CD4-positive, alpha-beta T cell (primary cell): ENCODE measurements around the gene ANO2. TPM values are rescaled to one million over a fixed set of nuclear protein-coding genes. Genes with fewer than 3 reads are reported as not detected.

Experiments
- ATAC-seq: fragments of 200-7000 bp; cut with Tn5 transposase; one replicate; pipeline ENCODE4 v1.10.0; 2022; ENCODE audit warnings: mild to moderate bottlenecking; ENCODE audit not compliant: poor library complexity
- CTCF ChIA-PET: fragments of 350-600 bp; sonication (Branson Sonifier 250); formaldehyde crosslinking; loops from one replicate; lab custom pipeline; 2021; ENCODE audit warnings: antibody characterized with exemption, inconsistent platforms; lab: Charles Lee
- POLR2A ChIA-PET: fragments of 350-600 bp; sonication (Branson Sonifier 250); formaldehyde crosslinking; loops from one replicate; lab custom pipeline; 2021; ENCODE audit warnings: antibody characterized with exemption, inconsistent platforms; lab: Charles Lee
- DNase-seq, 14 experiments: peaks; one replicate each; pipeline ENCODE4 v3.0.0-alpha.2; 2013 to 2020; ENCODE audit warnings: mixed read lengths in 2 of 14
- H3K27ac ChIP-seq, 2 donors: one replicate each; pipeline versions ENCODE4 v1.5.1 to v1.7.0; 2013; ENCODE audit warnings: low read length in 2 of 2, low read depth in 1 of 2, mild to moderate bottlenecking in 1 of 2
- H3K27me3 ChIP-seq, 2 experiments: 1 replicate in 1 of 2; 2 replicates in 1 of 2; pipeline versions ENCODE4 v1.6.1 to v1.7.0; 2013; ENCODE audit warnings: low read length in 2 of 2, control low read depth in 1 of 2, mild to moderate bottlenecking in 1 of 2, moderate library complexity in 1 of 2; ENCODE audit not compliant: insufficient read depth in 2 of 2, control insufficient read depth in 1 of 2
- H3K36me3 ChIP-seq: one replicate; pipeline ENCODE4 v1.6.1; 2013; ENCODE audit warnings: low read length, control low read depth; ENCODE audit not compliant: insufficient read depth
- H3K4me1 ChIP-seq: one replicate; pipeline ENCODE4 v1.6.1; 2013; ENCODE audit warnings: low read length, control low read depth; ENCODE audit not compliant: insufficient read depth
- H3K4me3 ChIP-seq: one replicate; pipeline ENCODE4 v1.5.1; 2013; ENCODE audit warnings: mild to moderate bottlenecking, low read length, moderate library complexity
- H3K9me3 ChIP-seq, 2 experiments: 1 replicate in 1 of 2; 2 replicates in 1 of 2; pipeline versions ENCODE4 v1.6.1 to v1.7.0; 2013; ENCODE audit warnings: low read length in 2 of 2, mild to moderate bottlenecking in 2 of 2, control low read depth in 1 of 2, moderate library complexity in 1 of 2; ENCODE audit not compliant: control insufficient read depth in 1 of 2, insufficient read depth in 1 of 2
- H3K27ac Mint-ChIP-seq: one replicate; pipeline ENCODE4 v1.8.0; 2020; ENCODE audit warnings: mixed read lengths
- H3K27me3 Mint-ChIP-seq: one replicate; pipeline ENCODE4 v1.8.0; 2021; ENCODE audit warnings: mixed read lengths
- H3K36me3 Mint-ChIP-seq: one replicate; pipeline ENCODE4 v1.8.0; 2021; ENCODE audit warnings: low read depth, mixed read lengths
- H3K4me1 Mint-ChIP-seq: one replicate; pipeline ENCODE4 v1.8.0; 2021; ENCODE audit warnings: low read depth, mixed read lengths
- H3K4me3 Mint-ChIP-seq: one replicate; pipeline ENCODE4 v1.8.0; 2020; ENCODE audit warnings: mild to moderate bottlenecking, mixed read lengths
- H3K9me3 Mint-ChIP-seq: one replicate; pipeline ENCODE4 v1.8.0; 2020; ENCODE audit warnings: mixed read lengths
- CTCF ChIP-seq: fragments of 200-600 bp; IDR thresholded peaks from one replicate; pipeline ENCODE4 v1.8.0; 2022; ENCODE audit warnings: antibody characterized with exemption, mild to moderate bottlenecking
- intact Hi-C, 2 experiments: fragments of 100-400 bp; cut with DNase I in 1 of 2; cut with micrococcal nuclease in 1 of 2; formaldehyde crosslinking; loops; one replicate each; pipeline versions ENCODE4 v1.15.1 to v1.9.0; 2023 to 2025; cut with DNase I, micrococcal nuclease
- total RNA-seq, 174 experiments: library from RNA in 2 of 174; stranded (reverse) in 2 of 174; gene quantifications; one replicate each; pipeline ENCODE4 v1.2.3 and lab custom pipeline; 2021 to 2026

The ANO2 gene
- total RNA-seq, 2 experiments from 2014 or later: not detected

GRCh38 chr12:5913387-5913786 lies 31.7 kb downstream of the ANO2 start:
- H3K9me3 ChIP-seq: peaks cover 0 to under 1% of the 10 kb centered on the region in 2 experiments
- TF ChIP-seq CTCF: no peak
- CTCF ChIA-PET: no interaction called here
- Mint-ChIP-seq H3K36me3 (no peaks in the 10 kb centered on the region), H3K9me3 (no peaks in the 10 kb centered on the region), H3K4me3 (no peak overlapping the region), H3K27ac (no peak overlapping the region), H3K4me1 (no peaks in the 10 kb centered on the region), H3K27me3 (peaks cover 8% of the 10 kb centered on the region)
- ATAC-seq: no peak
- intact Hi-C loops: no loop called here
- no peak overlapping the region for H3K27ac ChIP-seq
- POLR2A ChIA-PET: no interaction called here
- H3K4me3 ChIP-seq: no peak overlapping the region
- peaks cover 2 to 6% of the 10 kb centered on the region in 2 experiments for H3K27me3 ChIP-seq
- DNase-seq: no peak
- H3K36me3 ChIP-seq: no peaks in the 10 kb centered on the region
- H3K4me1 ChIP-seq: no peaks in the 10 kb centered on the region

GRCh38 chr12:5912437-5913334 lies 32.4 kb downstream of the ANO2 start:
- Histone ChIP-seq H3K36me3 (no peaks in the 10 kb centered on the region), H3K4me1 (no peaks in the 10 kb centered on the region), H3K27ac (no peak overlapping the region), H3K4me3 (no peak overlapping the region), H3K9me3 (peaks cover 0 to 7% of the 10 kb centered on the region in 2 experiments), H3K27me3 (peaks cover 2 to 6% of the 10 kb centered on the region in 2 experiments)
- H3K4me3 Mint-ChIP-seq: no peak overlapping the region
- DNase-seq (no peak), ATAC-seq (no peak)
- H3K27me3 Mint-ChIP-seq: peaks cover 12% of the 10 kb centered on the region
- H3K36me3 Mint-ChIP-seq: no peaks in the 10 kb centered on the region
- H3K4me1 Mint-ChIP-seq: no peaks in the 10 kb centered on the region
- intact Hi-C loops: no loop called here
- TF ChIP-seq CTCF: no peak
- CTCF ChIA-PET: no interaction called here
- POLR2A ChIA-PET: no interaction called here
- no peak overlapping the region for H3K27ac Mint-ChIP-seq
- H3K9me3 Mint-ChIP-seq: no peaks in the 10 kb centered on the region

DNA sequence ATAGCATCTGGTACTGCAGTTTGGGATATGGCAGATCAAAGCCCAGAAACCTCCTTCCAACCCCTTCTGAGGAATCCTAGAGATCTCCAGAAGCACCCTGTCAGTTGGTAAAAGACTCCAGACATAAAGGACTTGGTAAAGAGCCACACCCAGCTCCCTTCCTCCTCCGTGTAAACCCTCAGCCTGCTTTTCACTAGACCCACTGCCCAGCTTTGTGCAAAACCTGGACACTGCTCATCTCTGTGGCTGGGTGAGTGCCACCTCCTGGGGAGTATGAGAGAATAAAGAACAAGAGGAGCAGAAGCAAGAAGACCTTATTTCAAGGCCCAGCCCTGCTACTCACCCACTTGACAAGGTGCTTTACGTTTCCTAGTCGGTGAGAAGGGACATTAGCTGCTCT lies 33.0 kb downstream of the ANO2 start:
- no peak overlapping the region for H3K4me3 ChIP-seq
- no peaks in the 10 kb centered on the region for H3K36me3 Mint-ChIP-seq
- H3K36me3 ChIP-seq: no peaks in the 10 kb centered on the region
- ChIA-PET POLR2A (no interaction called here), CTCF (no interaction called here)
- ATAC-seq: no peak
- DNase-seq: no peak
- H3K4me1 Mint-ChIP-seq: no peaks in the 10 kb centered on the region
- peaks cover 0 to 8% of the 10 kb centered on the region in 2 experiments for H3K9me3 ChIP-seq
- peaks cover 12% of the 10 kb centered on the region for H3K27me3 Mint-ChIP-seq
- intact Hi-C loops: no loop called here
- no peak overlapping the region for H3K4me3 Mint-ChIP-seq
- H3K4me1 ChIP-seq: no peaks in the 10 kb centered on the region
- no peak overlapping the region for H3K27ac Mint-ChIP-seq
- H3K27ac ChIP-seq: no peak overlapping the region
- H3K9me3 Mint-ChIP-seq: no peaks in the 10 kb centered on the region
- peaks cover 2 to 6% of the 10 kb centered on the region in 2 experiments for H3K27me3 ChIP-seq
- no peak for TF ChIP-seq CTCF
